ENCODE results near the gene FSHR. TPM values are rescaled to one million over a fixed set of nuclear protein-coding genes. Genes with fewer than 3 reads are reported as not detected.

FSHR gene
- total and polyA plus RNA-seq, 2 of the 4 experiments (the other 2 are of a cell fraction) = not detected

DNA sequence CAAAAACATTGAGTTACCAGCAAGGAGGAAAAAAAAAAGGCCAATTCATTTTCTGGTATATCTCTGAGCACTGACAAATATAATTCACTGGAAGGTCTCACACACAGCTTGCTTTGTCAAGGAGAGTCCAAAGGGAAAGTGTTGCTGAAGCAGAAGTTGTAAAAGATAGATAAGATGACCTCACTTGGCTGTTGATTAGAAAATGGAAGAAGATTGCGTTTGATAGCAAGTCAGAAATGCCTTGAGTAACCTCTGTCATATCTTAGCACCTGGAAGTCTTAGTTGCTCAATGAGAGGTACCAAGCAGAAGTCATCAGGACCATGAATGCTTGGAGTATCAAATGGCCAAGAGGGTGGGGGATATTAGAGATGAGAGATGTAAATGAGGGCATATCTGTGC lies 105.2 kb downstream of the FSHR start:
- H4K91ac ChIP-seq (ENCODE audit: insufficient read depth, low read depth, low read length) = no peak overlapping the region
- no peak overlapping the region for H4K8ac ChIP-seq (ENCODE audit: low read depth in 2 of 2, low read length in 2 of 2)
- H3K9me3 ChIP-seq (ENCODE audit: control insufficient read depth, insufficient read depth, low read length) = peaks cover 2% of the 10 kb centered on the region
- no peak overlapping the region for H2BK15ac ChIP-seq (ENCODE audit: low read depth, low read length)
- BruUV-seq (replicated peaks) = no TSS peak
- H2BK20ac ChIP-seq (ENCODE audit: low read depth, low read length) = no peak overlapping the region
- DNase-seq (no peak), ATAC-seq (ENCODE audit: low read depth) (no peak)
- no peak overlapping the region for H3K4me2 ChIP-seq (ENCODE audit: low read depth, low read length)
- H2AK5ac ChIP-seq (ENCODE audit: low read depth, low read length) = no peak overlapping the region
- no peak overlapping the region for H3K23ac ChIP-seq (ENCODE audit: low read depth, low read length)
- no peaks in the 10 kb centered on the region for H3K4me1 ChIP-seq (ENCODE audit: control insufficient read depth, insufficient read depth, low read length)
- dilution Hi-C loops (cut with HindIII; ENCODE audit: low sequenced_read_pairs, unreplicated experiment) = no loop called here
- WGBS, 2 experiments (ENCODE audit: extremely low coverage in 2 of 2, insufficient read length in 1 of 2) = 14% methylated on average over 1 of the region's 1 CpG; no CpG with 5 or more reads in 1 of the 2 experiments
- H3K56ac ChIP-seq (ENCODE audit: extremely low read depth, insufficient read depth, low read length) = no peak overlapping the region
- H3K14ac ChIP-seq (replicated peaks; ENCODE audit: low read depth, low read length) = no peak overlapping the region
- H3K36me3 ChIP-seq (ENCODE audit: control insufficient read depth, insufficient read depth, low read length) = no peaks in the 10 kb centered on the region
- H4K5ac ChIP-seq (ENCODE audit: low read depth, low read length) = no peak overlapping the region
- H3K27me3 ChIP-seq (ENCODE audit: control insufficient read depth, insufficient read depth, low read length) = no peaks in the 10 kb centered on the region
- no peak overlapping the region for H2AFZ ChIP-seq (replicated peaks; ENCODE audit: low read length, poor library complexity)
- intact Hi-C loops (cut with micrococcal nuclease) = no loop called here
- H3K4me3 ChIP-seq (ENCODE audit: insufficient read depth, low read depth, low read length) = no peak overlapping the region
- H2BK5ac ChIP-seq (ENCODE audit: low read depth, low read length, poor library complexity, severe bottlenecking) = no peak overlapping the region
- H3K18ac ChIP-seq (ENCODE audit: low read depth, low read length) = no peak overlapping the region
- no peak overlapping the region for H3K4ac ChIP-seq (ENCODE audit: low read depth, low read length)
- H4K20me1 ChIP-seq (ENCODE audit: insufficient read depth, low read length) = no peaks in the 10 kb centered on the region
- H3K9ac ChIP-seq (ENCODE audit: low read depth, low read length) = no peak overlapping the region
- TF ChIP-seq RCOR1 (IDR thresholded peaks at IDR 0.05; ENCODE audit: insufficient replicate concordance, low read length) (no peak), CEBPB (IDR thresholded peaks at IDR 0.05; ENCODE audit: low read depth, low read length) (no peak), RAD21 (IDR thresholded peaks at IDR 0.05; ENCODE audit: low read length) (no peak), MAFK (IDR thresholded peaks at IDR 0.05; ENCODE audit: low read depth, low read length) (no peak)
- TF ChIP-seq, protein P1, sequence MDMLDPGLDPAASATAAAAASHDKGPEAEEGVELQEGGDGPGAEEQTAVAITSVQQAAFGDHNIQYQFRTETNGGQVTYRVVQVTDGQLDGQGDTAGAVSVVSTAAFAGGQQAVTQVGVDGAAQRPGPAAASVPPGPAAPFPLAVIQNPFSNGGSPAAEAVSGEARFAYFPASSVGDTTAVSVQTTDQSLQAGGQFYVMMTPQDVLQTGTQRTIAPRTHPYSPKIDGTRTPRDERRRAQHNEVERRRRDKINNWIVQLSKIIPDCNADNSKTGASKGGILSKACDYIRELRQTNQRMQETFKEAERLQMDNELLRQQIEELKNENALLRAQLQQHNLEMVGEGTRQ (IDR thresholded peaks at IDR 0.05; ENCODE audit: low read depth, low read length) = no peak
- no peak overlapping the region for H3K27ac ChIP-seq (ENCODE audit: insufficient read depth, low read length)
- no peak overlapping the region for H2BK120ac ChIP-seq (ENCODE audit: low read depth, low read length)
- ChIA-PET POLR2A (ENCODE audit: unreplicated experiment) (no interaction called here), CTCF (interaction anchor here (0.6 kb wide), 1 partner anchor 139 kb away, joined by 7 read pairs; no protein-coding TSS in a partner anchor)
- no peaks in the 10 kb centered on the region for H3K9me1 ChIP-seq (ENCODE audit: insufficient read depth, low read length)
- no peak overlapping the region for H2AK9ac ChIP-seq (replicated peaks; ENCODE audit: low read depth, low read length, poor library complexity)
- in situ Hi-C loops (cut with MboI; ENCODE audit: low sequenced_read_pairs) = no loop called here
- H3K79me1 ChIP-seq (ENCODE audit: low read depth in 1 of 2, low read length in 2 of 2) = no peaks in the 10 kb centered on the region

Measured in IMR-90 (cell line).